HEK293 (cell line): ENCODE results near the gene ZNF688.

ENCODE experiments used
- CTCF ChIA-PET: fragments of 350-600 bp; formaldehyde crosslinking; extraction: SDS; loops from one replicate; lab custom pipeline; 2021; ENCODE audit warnings: antibody characterized with exemption; lab: Yijun Ruan, JAX
- POLR2A ChIA-PET: fragments of 300-600 bp; formaldehyde crosslinking; extraction: SDS; loops from one replicate; lab custom pipeline; 2020; ENCODE audit warnings: antibody characterized with exemption, inconsistent platforms; lab: Yijun Ruan, JAX
- H3K27ac ChIP-seq: fragments of 200-500 bp; sonication (Bioruptor generic); 2 replicates; pipeline ENCODE4 v1.5.1; 2014; ENCODE audit warnings: low read depth, low read length, control low read depth, inconsistent platforms; ENCODE audit errors: extremely low read depth
- H3K36me3 ChIP-seq, 2 experiments: fragments of 200-500 bp in 1 of 2; sonication (Bioruptor generic) in 1 of 2; 1 replicate in 1 of 2; 2 replicates in 1 of 2; pipeline ENCODE4 v1.5.1; 2014 to 2017; ENCODE audit warnings: inconsistent platforms in 2 of 2, low read length in 2 of 2; ENCODE audit not compliant: control insufficient read depth in 2 of 2, insufficient read depth in 1 of 2
- H3K4me1 ChIP-seq: fragments of 200-500 bp; sonication (Bioruptor generic); 2 replicates; pipeline ENCODE4 v1.5.1; 2014; ENCODE audit warnings: mild to moderate bottlenecking, low read length, inconsistent platforms; ENCODE audit not compliant: control insufficient read depth, insufficient read depth
- H3K4me3 ChIP-seq: 2 replicates; pipeline ENCODE4 v1.5.1; 2011; ENCODE audit warnings: low read depth, mild to moderate bottlenecking, control low read depth, low read length, moderate library complexity
- H3K9me3 ChIP-seq: fragments of 200-500 bp; sonication (Bioruptor generic); 2 replicates; pipeline ENCODE4 v1.5.1; 2014; ENCODE audit warnings: low read depth, low read length, inconsistent platforms; ENCODE audit not compliant: control insufficient read depth, insufficient read depth
- HOXD13 ChIP-seq: sonication (generic); formaldehyde crosslinking; IDR thresholded peaks from 2 replicates; pipeline ENCODE4 v1.8.0; 2022; ENCODE audit warnings: missing genetic modification reagents, borderline replicate concordance
- TRIM28 ChIP-seq: IDR thresholded peaks from 2 replicates; pipeline ENCODE4 v1.6.1; 2011; ENCODE audit warnings: low read length, control low read depth, borderline replicate concordance
- WT1 ChIP-seq: fragments of 450-650 bp; formaldehyde crosslinking; IDR thresholded peaks from 2 replicates; pipeline ENCODE4 v1.5.1; 2016; ENCODE audit warnings: missing biosample characterization, missing genetic modification characterization
- ZBTB1 ChIP-seq: fragments of 450-650 bp; formaldehyde crosslinking; IDR thresholded peaks from 2 replicates; pipeline ENCODE4 v1.5.1; 2016; ENCODE audit warnings: missing biosample characterization, missing genetic modification characterization
- ZBTB17 ChIP-seq: fragments of 450-650 bp; formaldehyde crosslinking; IDR thresholded peaks from 2 replicates; pipeline ENCODE4 v1.5.1; 2016; ENCODE audit warnings: missing biosample characterization, missing genetic modification characterization
- ZBTB44 ChIP-seq: fragments of 450-650 bp; IDR thresholded peaks from 2 replicates; pipeline ENCODE4 v1.5.1; 2018; ENCODE audit warnings: missing biosample characterization, mild to moderate bottlenecking, missing genetic modification characterization
- ZNF132 ChIP-seq: fragments of 450-650 bp; formaldehyde crosslinking; IDR thresholded peaks from 2 replicates; pipeline ENCODE4 v1.5.1; 2017; ENCODE audit warnings: missing biosample characterization, missing genetic modification characterization, borderline replicate concordance
- ZNF2 ChIP-seq: fragments of 450-650 bp; formaldehyde crosslinking; IDR thresholded peaks from 2 replicates; pipeline ENCODE4 v1.5.1; 2016; ENCODE audit warnings: missing biosample characterization, missing genetic modification characterization
- ZNF239 ChIP-seq: fragments of 450-650 bp; formaldehyde crosslinking; IDR thresholded peaks from 2 replicates; pipeline ENCODE4 v1.5.1; 2016; ENCODE audit warnings: missing biosample characterization, missing genetic modification characterization
- ZNF280D ChIP-seq: fragments of 450-650 bp; formaldehyde crosslinking; IDR thresholded peaks from 2 replicates; pipeline ENCODE4 v1.5.1; 2016; ENCODE audit warnings: missing biosample characterization, missing genetic modification characterization
- ZNF302 ChIP-seq: fragments of 450-650 bp; formaldehyde crosslinking; IDR thresholded peaks from 2 replicates; pipeline ENCODE4 v1.5.1; 2016; ENCODE audit warnings: missing biosample characterization, missing genetic modification characterization, low read depth
- ZNF514 ChIP-seq: fragments of 450-650 bp; formaldehyde crosslinking; IDR thresholded peaks from 2 replicates; pipeline ENCODE4 v1.5.1; 2016; ENCODE audit warnings: missing biosample characterization, missing genetic modification characterization
- ZNF518A ChIP-seq: fragments of 450-650 bp; formaldehyde crosslinking; conservative IDR thresholded peaks from 2 replicates; pipeline ENCODE4 v1.5.1; 2016; ENCODE audit warnings: low read depth, missing biosample characterization, missing genetic modification characterization
- ZNF530 ChIP-seq: fragments of 450-650 bp; formaldehyde crosslinking; IDR thresholded peaks from 2 replicates; pipeline ENCODE4 v1.5.1; 2016; ENCODE audit warnings: low read depth, missing biosample characterization, missing genetic modification characterization
- ZNF548 ChIP-seq: fragments of 450-650 bp; formaldehyde crosslinking; IDR thresholded peaks from 2 replicates; pipeline ENCODE4 v1.5.1; 2016; ENCODE audit warnings: missing biosample characterization, missing genetic modification characterization
- ZNF626 ChIP-seq: fragments of 450-650 bp; sonication (Bioruptor Pico); formaldehyde crosslinking; IDR thresholded peaks from 2 replicates; pipeline ENCODE4 v1.5.1; 2018; ENCODE audit warnings: missing biosample characterization, missing genetic modification characterization, inconsistent platforms
- ZNF654 ChIP-seq: fragments of 450-650 bp; formaldehyde crosslinking; IDR thresholded peaks from 2 replicates; pipeline ENCODE4 v1.5.1; 2016; ENCODE audit warnings: low read depth, missing biosample characterization, missing genetic modification characterization
- TF ChIP-seq, protein P1 (sequence below): fragments of 450-650 bp; formaldehyde crosslinking; IDR thresholded peaks from 2 replicates; pipeline ENCODE4 v1.5.1; 2016; ENCODE audit warnings: missing biosample characterization, missing genetic modification characterization

ZNF688 gene

GRCh38 chr16:30571445-30572322 is at the start of gene ZNF688 (continued):
- TF ChIP-seq HOXD13 (CRISPR knock-in tag): no peak; the same call in 1 of the 2 replicates
- TF ChIP-seq TRIM28: peak; percentile 58; the same call in 1 of the 2 replicates
- peak; percentile 79 for TF ChIP-seq ZNF518A (tag by site-specific recombination)
- TF ChIP-seq ZBTB17 (tag by site-specific recombination): peak; percentile 97
- TF ChIP-seq ZNF132 (tag by site-specific recombination): no peak
- TF ChIP-seq ZBTB44 (tag by site-specific recombination): peak; percentile 40; the same call in 1 of the 2 replicates

DNA sequence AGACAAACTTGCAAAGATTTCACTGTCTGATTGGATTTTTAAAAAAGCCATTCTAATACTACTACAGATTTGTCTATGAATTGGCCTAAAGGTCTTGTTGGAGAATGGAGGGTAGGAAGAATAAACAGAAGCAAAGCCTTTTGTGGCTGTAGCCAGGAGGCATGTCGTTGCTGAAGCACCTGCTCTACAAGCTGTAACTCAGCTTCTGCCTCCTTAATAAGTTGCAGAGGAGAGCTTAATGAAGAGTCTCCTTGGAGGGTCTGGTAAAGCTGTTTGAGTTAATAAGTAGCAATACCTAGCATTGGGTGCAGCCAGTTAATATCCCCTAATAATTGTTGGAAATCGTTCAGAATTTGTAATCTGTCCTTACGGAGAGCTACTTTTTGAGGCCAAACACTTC is 48.7 kb upstream of the ZNF688 start:
- Histone ChIP-seq H3K27ac (no peak overlapping the region), H3K9me3 (no peaks in the 10 kb centered on the region), H3K36me3 (no peaks in the 10 kb centered on the region), H3K4me1 (no peaks in the 10 kb centered on the region), H3K4me3 (no peak overlapping the region)
- POLR2A ChIA-PET: interaction anchor here (0.9 to 2.9 kb wide), 3 partner anchors 10 to 190 kb away, joined by 3 to 12 read pairs (median 4); partner anchors contain the start of genes DCTPP1 and ZNF689
- TF ChIP-seq ZNF548 (no peak), ZNF280D (tag by site-specific recombination) (no peak), ZNF239 (no peak), ZNF2 (tag by site-specific recombination) (no peak), ZNF530 (no peak), ZNF302 (tag by site-specific recombination) (no peak), ZBTB1 (tag by site-specific recombination) (no peak), ZNF654 (tag by site-specific recombination) (no peak), ZNF514 (no peak), WT1 (tag by site-specific recombination) (no peak), ZNF626 (tag by site-specific recombination) (no peak)
- TF ChIP-seq, protein P1, sequence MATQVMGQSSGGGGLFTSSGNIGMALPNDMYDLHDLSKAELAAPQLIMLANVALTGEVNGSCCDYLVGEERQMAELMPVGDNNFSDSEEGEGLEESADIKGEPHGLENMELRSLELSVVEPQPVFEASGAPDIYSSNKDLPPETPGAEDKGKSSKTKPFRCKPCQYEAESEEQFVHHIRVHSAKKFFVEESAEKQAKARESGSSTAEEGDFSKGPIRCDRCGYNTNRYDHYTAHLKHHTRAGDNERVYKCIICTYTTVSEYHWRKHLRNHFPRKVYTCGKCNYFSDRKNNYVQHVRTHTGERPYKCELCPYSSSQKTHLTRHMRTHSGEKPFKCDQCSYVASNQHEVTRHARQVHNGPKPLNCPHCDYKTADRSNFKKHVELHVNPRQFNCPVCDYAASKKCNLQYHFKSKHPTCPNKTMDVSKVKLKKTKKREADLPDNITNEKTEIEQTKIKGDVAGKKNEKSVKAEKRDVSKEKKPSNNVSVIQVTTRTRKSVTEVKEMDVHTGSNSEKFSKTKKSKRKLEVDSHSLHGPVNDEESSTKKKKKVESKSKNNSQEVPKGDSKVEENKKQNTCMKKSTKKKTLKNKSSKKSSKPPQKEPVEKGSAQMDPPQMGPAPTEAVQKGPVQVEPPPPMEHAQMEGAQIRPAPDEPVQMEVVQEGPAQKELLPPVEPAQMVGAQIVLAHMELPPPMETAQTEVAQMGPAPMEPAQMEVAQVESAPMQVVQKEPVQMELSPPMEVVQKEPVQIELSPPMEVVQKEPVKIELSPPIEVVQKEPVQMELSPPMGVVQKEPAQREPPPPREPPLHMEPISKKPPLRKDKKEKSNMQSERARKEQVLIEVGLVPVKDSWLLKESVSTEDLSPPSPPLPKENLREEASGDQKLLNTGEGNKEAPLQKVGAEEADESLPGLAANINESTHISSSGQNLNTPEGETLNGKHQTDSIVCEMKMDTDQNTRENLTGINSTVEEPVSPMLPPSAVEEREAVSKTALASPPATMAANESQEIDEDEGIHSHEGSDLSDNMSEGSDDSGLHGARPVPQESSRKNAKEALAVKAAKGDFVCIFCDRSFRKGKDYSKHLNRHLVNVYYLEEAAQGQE (tag by site-specific recombination): no peak
- CTCF ChIA-PET: interaction anchor here (0.6 to 3.3 kb wide), 6 partner anchors 10 to 210 kb away, joined by 3 to 22 read pairs (median 3); partner anchors contain the start of genes DCTPP1 and ZNF688
